ENCODE data around the gene FXYD4.

DNA sequence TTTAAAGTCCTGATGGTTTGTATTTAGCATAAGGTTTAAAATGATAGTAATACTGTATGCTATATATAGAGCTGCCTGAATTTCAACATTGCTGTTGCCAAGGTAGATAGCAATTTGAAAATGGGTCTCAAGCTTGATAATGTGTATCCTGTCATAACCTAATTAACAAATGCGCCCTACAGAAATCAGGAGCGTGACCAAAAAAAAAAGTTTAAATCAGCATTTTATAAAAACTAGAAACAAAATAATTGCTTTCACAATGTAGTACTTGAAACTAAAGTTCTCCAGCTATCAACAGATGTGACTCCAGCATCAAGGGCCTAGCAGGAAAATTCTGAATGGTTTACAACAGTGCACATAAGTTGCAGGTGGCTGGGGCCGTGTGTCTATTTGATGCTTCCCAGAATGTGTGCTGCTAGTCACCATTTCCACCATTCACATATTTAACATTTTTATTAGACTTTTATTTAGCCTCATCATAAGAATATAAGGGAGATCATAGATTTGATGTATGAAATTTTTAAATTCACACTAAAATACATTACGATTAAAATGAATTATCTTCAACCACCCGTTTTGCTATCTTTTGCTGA, 14.1 kb downstream of the FXYD4 start:
- no peak for TF ChIP-seq EZH2 (IDR thresholded peaks at IDR 0.05; ENCODE audit: low read length)
- TF ChIP-seq, protein P1, sequence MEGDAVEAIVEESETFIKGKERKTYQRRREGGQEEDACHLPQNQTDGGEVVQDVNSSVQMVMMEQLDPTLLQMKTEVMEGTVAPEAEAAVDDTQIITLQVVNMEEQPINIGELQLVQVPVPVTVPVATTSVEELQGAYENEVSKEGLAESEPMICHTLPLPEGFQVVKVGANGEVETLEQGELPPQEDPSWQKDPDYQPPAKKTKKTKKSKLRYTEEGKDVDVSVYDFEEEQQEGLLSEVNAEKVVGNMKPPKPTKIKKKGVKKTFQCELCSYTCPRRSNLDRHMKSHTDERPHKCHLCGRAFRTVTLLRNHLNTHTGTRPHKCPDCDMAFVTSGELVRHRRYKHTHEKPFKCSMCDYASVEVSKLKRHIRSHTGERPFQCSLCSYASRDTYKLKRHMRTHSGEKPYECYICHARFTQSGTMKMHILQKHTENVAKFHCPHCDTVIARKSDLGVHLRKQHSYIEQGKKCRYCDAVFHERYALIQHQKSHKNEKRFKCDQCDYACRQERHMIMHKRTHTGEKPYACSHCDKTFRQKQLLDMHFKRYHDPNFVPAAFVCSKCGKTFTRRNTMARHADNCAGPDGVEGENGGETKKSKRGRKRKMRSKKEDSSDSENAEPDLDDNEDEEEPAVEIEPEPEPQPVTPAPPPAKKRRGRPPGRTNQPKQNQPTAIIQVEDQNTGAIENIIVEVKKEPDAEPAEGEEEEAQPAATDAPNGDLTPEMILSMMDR (optimal IDR thresholded peaks at IDR 0.05 in 1 of 3, IDR thresholded peaks at IDR 0.05 in 1 of 3, conservative IDR thresholded peaks at IDR 0.05 in 1 of 3; ENCODE audit: extremely low read depth in 1 of 3, insufficient read depth in 2 of 3, low read length in 3 of 3), result no peak
